Central memory CD8-positive, alpha-beta T cell (primary cell): Measurements from ENCODE around the gene TAPBPL.
"Not testable (repeated sequence)": the region's sequence is repeated elsewhere in the genome, so short reads cannot be mapped to it uniquely, and the experiment has no call there.

Experiments used
- ATAC-seq: fragments of 150-1000 bp; cut with Tn5 transposase; replicated peaks from 2 replicates; pipeline ENCODE4 v1.10.0; 2022; ENCODE audit warnings: mild to moderate bottlenecking, moderate FRiP score, moderate number of reproducible peaks; ENCODE audit not compliant: poor library complexity, severe bottlenecking; ENCODE audit errors: extremely low read depth
- DNase-seq, 2 donors: peaks; one replicate each; pipeline ENCODE4 v3.0.0; 2021; ENCODE audit warnings: low spot score in 2 of 2
- H3K27ac Mint-ChIP-seq: one replicate; pipeline ENCODE4 v1.8.0; 2022; ENCODE audit warnings: low read depth, mild to moderate bottlenecking, moderate library complexity, mixed read lengths
- H3K27me3 Mint-ChIP-seq: one replicate; pipeline ENCODE4 v1.8.0; 2022; ENCODE audit warnings: mixed read lengths
- H3K36me3 Mint-ChIP-seq: one replicate; pipeline ENCODE4 v1.8.0; 2022; ENCODE audit warnings: mild to moderate bottlenecking, moderate library complexity, mixed read lengths; ENCODE audit not compliant: insufficient read depth
- H3K4me1 Mint-ChIP-seq: one replicate; pipeline ENCODE4 v1.8.0; 2022; ENCODE audit warnings: mixed read lengths
- H3K4me3 Mint-ChIP-seq: one replicate; pipeline ENCODE4 v1.8.0; 2022; ENCODE audit warnings: mild to moderate bottlenecking, moderate library complexity, mixed read lengths
- H3K9me3 Mint-ChIP-seq: one replicate; pipeline ENCODE4 v1.8.0; 2022; ENCODE audit warnings: mixed read lengths

TAPBPL gene

GRCh38 chr12:6426882-6427671 lies 24.8 kb upstream of the TAPBPL start:
- Mint-ChIP-seq H3K27ac (peak overlapping the region; percentile 100), H3K27me3 (no peaks in the 10 kb centered on the region), H3K4me3 (peak overlapping the region; percentile 76), H3K9me3 (no peaks in the 10 kb centered on the region), H3K4me1 (peaks cover 50% of the 10 kb centered on the region), H3K36me3 (peaks cover 15% of the 10 kb centered on the region)
- ATAC-seq, result peak; percentile 88
- peak; percentile 46 to 77 for DNase-seq

- H3K4me3 Mint-ChIP-seq, H3K27me3 Mint-ChIP-seq, DNase-seq, ATAC-seq, H3K9me3 Mint-ChIP-seq: not testable (repeated sequence)
- Mint-ChIP-seq H3K4me1 (peaks cover 54% of the 10 kb centered on the region), H3K27ac (peak overlapping the region; percentile 100), H3K36me3 (peaks cover 18% of the 10 kb centered on the region)
These were observed 24.0 kb upstream of the TAPBPL start for GRCh38 chr12:6427796-6428195.

GRCh38 chr12:6428326-6428725 lies 23.5 kb upstream of the TAPBPL start:
- no peak for ATAC-seq
- H3K4me1 Mint-ChIP-seq, result peaks cover 57% of the 10 kb centered on the region
- no peak for DNase-seq
- H3K27me3 Mint-ChIP-seq, result no peaks in the 10 kb centered on the region
- peak overlapping the region; percentile 100 for H3K27ac Mint-ChIP-seq
- peaks cover 18% of the 10 kb centered on the region for H3K36me3 Mint-ChIP-seq
- no peak overlapping the region for H3K4me3 Mint-ChIP-seq
- H3K9me3 Mint-ChIP-seq, result no peaks in the 10 kb centered on the region

- DNase-seq, result no peak
- peaks cover 66% of the 10 kb centered on the region for H3K4me1 Mint-ChIP-seq
- H3K4me3 Mint-ChIP-seq, result peak overlapping the region; percentile 64
- H3K36me3 Mint-ChIP-seq, result peaks cover 20% of the 10 kb centered on the region
- no peaks in the 10 kb centered on the region for H3K9me3 Mint-ChIP-seq
- no peak for ATAC-seq
- H3K27ac Mint-ChIP-seq, result peak overlapping the region; percentile 85
- H3K27me3 Mint-ChIP-seq, result no peaks in the 10 kb centered on the region
These were observed 21.5 kb upstream of the TAPBPL start for GRCh38 chr12:6430124-6430989.

- peak in 1 of 2 donors; percentile 32 for DNase-seq
- peak overlapping the region; percentile 78 for H3K4me3 Mint-ChIP-seq
- peak overlapping the region; percentile 96 for H3K27ac Mint-ChIP-seq
- H3K36me3 Mint-ChIP-seq, result peaks cover 12% of the 10 kb centered on the region
- H3K4me1 Mint-ChIP-seq, result peaks cover 44% of the 10 kb centered on the region
- H3K9me3 Mint-ChIP-seq, result no peaks in the 10 kb centered on the region
- peak; percentile 81 for ATAC-seq
- H3K27me3 Mint-ChIP-seq, result no peaks in the 10 kb centered on the region
These were observed 18.9 kb upstream of the TAPBPL start for GRCh38 chr12:6432991-6433390.

GRCh38 chr12:6434205-6435140 lies 17.4 kb upstream of the TAPBPL start:
- H3K27me3 Mint-ChIP-seq, result no peaks in the 10 kb centered on the region
- peak overlapping the region; percentile 96 for H3K27ac Mint-ChIP-seq
- DNase-seq, result no peak
- H3K4me3 Mint-ChIP-seq, result peak overlapping the region; percentile 78
- peak; percentile 72 for ATAC-seq
- no peaks in the 10 kb centered on the region for H3K9me3 Mint-ChIP-seq
- H3K36me3 Mint-ChIP-seq, result peaks cover 11% of the 10 kb centered on the region
- H3K4me1 Mint-ChIP-seq, result peaks cover 43% of the 10 kb centered on the region

- Mint-ChIP-seq H3K9me3 (no peaks in the 10 kb centered on the region), H3K27ac (no peak overlapping the region), H3K4me3 (no peak overlapping the region), H3K27me3 (no peaks in the 10 kb centered on the region), H3K4me1 (peaks cover 36% of the 10 kb centered on the region), H3K36me3 (peaks cover 5% of the 10 kb centered on the region)
- no peak for ATAC-seq
- no peak for DNase-seq
These were observed 15.7 kb upstream of the TAPBPL start for GRCh38 chr12:6435961-6436715.

GRCh38 chr12:6437586-6437985 lies 14.3 kb upstream of the TAPBPL start:
- no peak for ATAC-seq
- Mint-ChIP-seq H3K4me1 (peaks cover 42% of the 10 kb centered on the region), H3K36me3 (peaks cover 3% of the 10 kb centered on the region), H3K27ac (no peak overlapping the region), H3K9me3 (no peaks in the 10 kb centered on the region), H3K4me3 (no peak overlapping the region), H3K27me3 (no peaks in the 10 kb centered on the region)
- DNase-seq, result no peak

- no peak for DNase-seq
- no peak overlapping the region for H3K4me3 Mint-ChIP-seq
- ATAC-seq, result no peak
- peaks cover 2% of the 10 kb centered on the region for H3K36me3 Mint-ChIP-seq
- no peaks in the 10 kb centered on the region for H3K27me3 Mint-ChIP-seq
- H3K27ac Mint-ChIP-seq, result no peak overlapping the region
- no peaks in the 10 kb centered on the region for H3K9me3 Mint-ChIP-seq
- H3K4me1 Mint-ChIP-seq, result peaks cover 42% of the 10 kb centered on the region
These were observed 13.5 kb upstream of the TAPBPL start for GRCh38 chr12:6438345-6438744.

- peak overlapping the region; percentile 37 for H3K4me3 Mint-ChIP-seq
- peaks cover 6% of the 10 kb centered on the region for H3K36me3 Mint-ChIP-seq
- H3K4me1 Mint-ChIP-seq, result peaks cover 45% of the 10 kb centered on the region
- no peak for DNase-seq
- ATAC-seq, result no peak
- H3K9me3 Mint-ChIP-seq, result no peaks in the 10 kb centered on the region
- H3K27me3 Mint-ChIP-seq, result no peaks in the 10 kb centered on the region
- H3K27ac Mint-ChIP-seq, result peak overlapping the region; percentile 90
These were observed 11.5 kb upstream of the TAPBPL start for GRCh38 chr12:6440391-6440790.

GRCh38 chr12:6442836-6443235 lies 9.0 kb upstream of the TAPBPL start:
- DNase-seq (no peak), ATAC-seq (no peak)
- H3K27me3 Mint-ChIP-seq, result no peaks in the 10 kb centered on the region
- peak overlapping the region; percentile 90 for H3K27ac Mint-ChIP-seq
- H3K4me1 Mint-ChIP-seq, result peaks cover 68% of the 10 kb centered on the region
- H3K4me3 Mint-ChIP-seq, result peak overlapping the region; percentile 98
- peaks cover 19% of the 10 kb centered on the region for H3K36me3 Mint-ChIP-seq
- no peaks in the 10 kb centered on the region for H3K9me3 Mint-ChIP-seq
